ENCODE data around the gene GPR176.
"Not testable (repeated sequence)": the region's sequence is repeated elsewhere in the genome, so short reads cannot be mapped to it uniquely, and the experiment has no call there.

The GPR176 gene

GRCh38 chr15:39854161-39854560 lies 65.9 kb downstream of the GPR176 start:
- no peak for DNase-seq

- no peak for DNase-seq
Measured at GRCh38 chr15:39852250-39852649, 67.8 kb downstream of the GPR176 start.

- DNase-seq = no peak
Measured at GRCh38 chr15:39851500-39852092, 68.5 kb downstream of the GPR176 start.

GRCh38 chr15:39850436-39850835 lies 69.6 kb downstream of the GPR176 start:
- no peak for DNase-seq

GRCh38 chr15:39846108-39846507 lies 74.0 kb downstream of the GPR176 start:
- no peak for DNase-seq

GRCh38 chr15:39845582-39845981 lies 74.5 kb downstream of the GPR176 start:
- no peak for DNase-seq

- no peak for DNase-seq
Measured at GRCh38 chr15:39843565-39843964, 76.5 kb downstream of the GPR176 start.

- no peak for DNase-seq
Measured at GRCh38 chr15:39837454-39837853, 82.6 kb downstream of the GPR176 start.

- no peak for DNase-seq
Measured at GRCh38 chr15:39835550-39835949, 84.5 kb downstream of the GPR176 start.

- DNase-seq = no peak
Measured at GRCh38 chr15:39834256-39834655, 85.8 kb downstream of the GPR176 start.

- DNase-seq = no peak
Measured at GRCh38 chr15:39833515-39833981, 86.5 kb downstream of the GPR176 start.

GRCh38 chr15:39830166-39830565 lies 89.9 kb downstream of the GPR176 start:
- no peak for DNase-seq

GRCh38 chr15:39828374-39828931 lies 91.6 kb downstream of the GPR176 start:
- DNase-seq = no peak

GRCh38 chr15:39826975-39827374 lies 93.1 kb downstream of the GPR176 start:
- DNase-seq = no peak

GRCh38 chr15:39823634-39824033 lies 96.4 kb downstream of the GPR176 start:
- DNase-seq = no peak

GRCh38 chr15:39820050-39820602 lies 99.9 kb downstream of the GPR176 start:
- DNase-seq = no peak

GRCh38 chr15:39819533-39819932 lies 100.5 kb downstream of the GPR176 start:
- DNase-seq = no peak

- DNase-seq = no peak
Measured at GRCh38 chr15:39817892-39818291, 102.2 kb downstream of the GPR176 start.

GRCh38 chr15:39814489-39814888 lies 105.6 kb downstream of the GPR176 start:
- no peak for DNase-seq

GRCh38 chr15:39812651-39813050 lies 107.4 kb downstream of the GPR176 start:
- not testable (repeated sequence) for DNase-seq

GRCh38 chr15:39808909-39809308 lies 111.2 kb downstream of the GPR176 start:
- DNase-seq = no peak

- DNase-seq = no peak
Measured at GRCh38 chr15:39807791-39808190, 112.3 kb downstream of the GPR176 start.

- no peak for DNase-seq
Measured at GRCh38 chr15:39804026-39804425, 116.0 kb downstream of the GPR176 start.

- DNase-seq = no peak
Measured at GRCh38 chr15:39803016-39803415, 117.0 kb downstream of the GPR176 start.

All from stimulated activated CD4-positive, alpha-beta T cell treated with anti-CD3 and anti-CD28 coated beads, Interleukin-4, amount 100 ng/mL, for 4 hours (primary cell).